RWPE1 (cell line): ENCODE measurements around the gene PSMA1.

ENCODE experiments used
- CTCF ChIA-PET: fragments of 350-600 bp; sonication (Branson Sonifier 250); formaldehyde crosslinking; extraction: SDS; loops from one replicate; lab custom pipeline; 2021; lab: Yijun Ruan, JAX
- POLR2A ChIA-PET: fragments of 400-600 bp; formaldehyde crosslinking; extraction: SDS; loops from one replicate; lab custom pipeline; 2020; ENCODE audit warnings: antibody characterized with exemption; ENCODE audit not compliant: low non-redundant PET; lab: Yijun Ruan, JAX
- DNase-seq: peaks from one replicate; pipeline ENCODE4 v3.0.0; 2012; ENCODE audit warnings: low spot score
- H3K27ac ChIP-seq: fragments of 450-650 bp; 2 replicates; pipeline ENCODE4 v1.5.1; 2017
- TF ChIP-seq, protein P1 (sequence below): fragments of 450-650 bp; conservative IDR thresholded peaks from 2 replicates; pipeline ENCODE4 v1.5.1; 2017; ENCODE audit warnings: low read depth, mild to moderate bottlenecking

The PSMA1 gene

DNA sequence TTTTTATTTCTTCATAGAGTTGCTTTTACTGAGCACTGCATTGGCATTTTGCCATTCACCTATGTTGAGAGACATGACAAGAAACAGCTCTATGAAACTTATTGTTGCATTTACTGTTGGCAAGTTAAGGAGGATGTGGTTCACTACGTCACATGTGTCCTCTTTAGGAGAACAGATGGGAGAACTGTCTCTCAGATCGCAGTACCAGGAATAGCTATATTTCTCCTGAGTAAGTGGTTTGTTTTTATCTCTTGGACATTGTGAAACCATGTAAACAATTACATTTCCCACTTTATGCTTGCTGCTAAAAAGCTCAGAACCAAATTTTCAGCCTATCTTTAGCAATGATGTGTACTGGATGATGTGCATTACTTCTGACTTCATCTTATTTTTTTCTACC is 34.8 kb upstream of the PSMA1 start:
- CTCF ChIA-PET, result no interaction called here
- no peak overlapping the region for H3K27ac ChIP-seq
- TF ChIP-seq, protein P1, sequence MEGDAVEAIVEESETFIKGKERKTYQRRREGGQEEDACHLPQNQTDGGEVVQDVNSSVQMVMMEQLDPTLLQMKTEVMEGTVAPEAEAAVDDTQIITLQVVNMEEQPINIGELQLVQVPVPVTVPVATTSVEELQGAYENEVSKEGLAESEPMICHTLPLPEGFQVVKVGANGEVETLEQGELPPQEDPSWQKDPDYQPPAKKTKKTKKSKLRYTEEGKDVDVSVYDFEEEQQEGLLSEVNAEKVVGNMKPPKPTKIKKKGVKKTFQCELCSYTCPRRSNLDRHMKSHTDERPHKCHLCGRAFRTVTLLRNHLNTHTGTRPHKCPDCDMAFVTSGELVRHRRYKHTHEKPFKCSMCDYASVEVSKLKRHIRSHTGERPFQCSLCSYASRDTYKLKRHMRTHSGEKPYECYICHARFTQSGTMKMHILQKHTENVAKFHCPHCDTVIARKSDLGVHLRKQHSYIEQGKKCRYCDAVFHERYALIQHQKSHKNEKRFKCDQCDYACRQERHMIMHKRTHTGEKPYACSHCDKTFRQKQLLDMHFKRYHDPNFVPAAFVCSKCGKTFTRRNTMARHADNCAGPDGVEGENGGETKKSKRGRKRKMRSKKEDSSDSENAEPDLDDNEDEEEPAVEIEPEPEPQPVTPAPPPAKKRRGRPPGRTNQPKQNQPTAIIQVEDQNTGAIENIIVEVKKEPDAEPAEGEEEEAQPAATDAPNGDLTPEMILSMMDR, result no peak
- DNase-seq, result no peak
- POLR2A ChIA-PET, result no interaction called here

DNA sequence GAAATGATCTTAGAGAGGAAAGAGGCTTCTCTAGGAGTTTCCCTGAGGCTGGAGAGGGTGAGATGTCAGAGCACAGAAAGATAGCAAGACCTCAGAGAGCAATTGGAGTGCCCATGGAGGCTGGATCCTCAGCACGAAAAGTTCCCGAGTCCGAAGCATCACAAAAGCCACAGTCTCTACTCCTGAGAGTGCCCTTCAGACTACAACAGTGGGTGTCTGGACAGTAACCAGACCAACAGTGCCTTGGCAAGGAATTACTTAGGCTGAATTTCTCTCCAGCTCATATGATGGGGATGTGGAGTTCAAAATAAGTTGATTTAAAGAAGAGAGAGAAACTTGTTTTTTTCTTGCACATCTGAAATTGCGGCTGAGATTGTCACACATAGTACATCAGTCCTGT is 31.9 kb upstream of the PSMA1 start:
- POLR2A ChIA-PET, result no interaction called here
- no peak overlapping the region for H3K27ac ChIP-seq
- TF ChIP-seq, protein P1, result no peak
- no peak for DNase-seq
- CTCF ChIA-PET, result interaction anchor here (0.6 kb wide), 1 partner anchor 13 kb away, joined by 3 read pairs; no protein-coding TSS in a partner anchor

DNA sequence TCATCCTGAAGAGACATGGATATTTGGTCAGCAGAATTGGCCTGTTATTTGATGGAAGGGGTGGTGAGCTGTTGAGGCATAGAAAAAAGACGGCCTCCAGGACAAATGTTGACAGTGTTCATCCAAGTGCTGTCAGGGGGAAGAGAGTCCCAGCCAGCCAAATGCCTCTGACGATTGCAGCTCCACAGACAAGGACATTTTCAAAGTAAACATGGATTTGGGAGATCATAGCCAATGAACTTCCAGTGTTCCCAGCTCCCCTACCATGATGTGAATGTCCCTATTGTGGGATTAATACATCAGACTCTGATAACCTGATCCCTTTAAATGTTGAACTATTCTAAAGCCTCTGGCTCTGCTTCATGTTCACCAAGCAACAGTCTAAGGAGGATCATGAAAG is 31.2 kb upstream of the PSMA1 start:
- POLR2A ChIA-PET, result no interaction called here
- CTCF ChIA-PET, result no interaction called here
- H3K27ac ChIP-seq, result no peak overlapping the region
- TF ChIP-seq, protein P1, result no peak
- no peak for DNase-seq

DNA sequence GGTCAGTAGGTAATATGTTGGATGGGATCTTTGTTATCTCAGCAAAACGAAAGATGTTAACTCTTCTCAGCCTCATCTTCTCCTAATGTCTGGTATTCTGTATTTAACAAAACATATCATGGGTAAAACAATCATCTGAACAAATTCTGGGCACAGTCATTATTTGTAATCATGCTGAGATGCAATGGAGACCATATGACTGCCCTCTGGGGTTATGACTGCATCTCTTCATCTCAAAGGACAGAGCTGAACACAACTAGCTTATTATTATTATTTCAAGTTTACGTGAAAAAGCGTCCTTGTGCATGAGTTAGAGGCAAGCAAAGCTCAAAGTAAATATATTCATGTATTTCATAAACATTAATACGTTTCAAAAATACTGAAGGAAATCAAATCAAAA is 29.7 kb upstream of the PSMA1 start:
- ChIA-PET POLR2A (no interaction called here), CTCF (interaction anchor here (0.7 kb wide), 1 partner anchor 100 kb away, joined by 6 read pairs; no protein-coding TSS in a partner anchor)
- no peak for DNase-seq
- TF ChIP-seq, protein P1, result no peak
- no peak overlapping the region for H3K27ac ChIP-seq

DNA sequence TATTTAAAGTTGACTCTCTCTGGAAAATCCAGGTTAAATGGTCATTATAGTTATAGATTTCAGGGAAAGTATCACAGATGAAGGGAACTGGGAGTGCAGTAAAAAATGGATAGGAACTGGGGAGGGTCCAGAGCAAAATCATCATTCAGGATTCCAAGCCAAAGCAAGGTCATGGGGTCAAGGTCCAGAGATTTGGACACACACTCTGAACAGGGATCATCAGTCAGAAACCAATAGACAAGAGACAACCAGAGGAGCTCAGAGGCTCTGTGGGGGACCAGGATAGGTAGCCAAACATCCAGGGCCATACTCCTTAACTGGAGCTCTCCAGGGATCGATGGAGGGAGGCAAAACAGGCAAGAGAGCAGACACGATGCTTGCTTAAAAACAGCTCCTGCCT is 27.3 kb upstream of the PSMA1 start:
- H3K27ac ChIP-seq, result no peak overlapping the region
- TF ChIP-seq, protein P1, result no peak
- no peak for DNase-seq
- ChIA-PET POLR2A (no interaction called here), CTCF (no interaction called here)

DNA sequence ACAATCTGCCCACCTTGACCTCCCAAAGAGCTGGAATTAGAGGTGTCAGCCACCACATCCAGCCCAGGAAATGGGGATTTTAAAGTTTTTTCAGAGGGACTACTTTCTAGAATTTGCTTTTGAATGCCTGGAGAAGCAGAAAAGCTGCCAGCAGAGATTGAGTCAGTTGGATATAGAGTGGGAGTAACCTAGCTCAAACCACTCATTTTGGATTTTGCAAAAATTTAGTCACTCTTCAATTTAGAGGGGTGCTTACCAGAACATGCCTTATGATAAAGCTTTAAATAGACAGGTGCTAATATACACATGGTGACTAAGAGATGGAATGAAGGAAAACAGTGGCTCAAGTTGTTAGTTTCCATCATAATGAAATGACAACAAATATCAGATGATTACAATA is 26.5 kb upstream of the PSMA1 start:
- TF ChIP-seq, protein P1, result no peak
- no peak for DNase-seq
- ChIA-PET CTCF (no interaction called here), POLR2A (no interaction called here)
- no peak overlapping the region for H3K27ac ChIP-seq

DNA sequence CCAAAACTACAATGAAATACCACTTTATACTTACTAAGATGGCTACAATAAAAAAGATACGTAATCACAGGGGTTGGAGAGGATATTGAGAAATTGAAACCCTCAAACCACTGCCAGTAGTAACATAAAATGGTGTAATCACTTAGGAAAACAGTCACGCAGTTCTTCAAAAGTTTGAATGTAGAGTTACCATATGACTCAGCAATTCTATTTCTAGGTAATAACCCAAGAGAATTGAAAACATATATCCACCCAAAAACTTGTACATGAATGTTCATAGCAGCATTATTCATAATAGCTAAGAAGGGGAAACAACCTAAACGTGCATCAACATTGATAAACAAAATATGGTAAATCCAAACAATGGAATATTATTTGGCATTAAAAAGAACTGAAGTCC is 24.4 kb upstream of the PSMA1 start:
- DNase-seq, result no peak
- TF ChIP-seq, protein P1, result no peak
- POLR2A ChIA-PET, result no interaction called here
- H3K27ac ChIP-seq, result no peak overlapping the region
- CTCF ChIA-PET, result no interaction called here
